ENCODE results near the gene DAPK1. TPM values are rescaled to one million over a fixed set of nuclear protein-coding genes. Genes with fewer than 3 reads are reported as not detected.

DAPK1 gene
- total and polyA plus RNA-seq, 2 donors (not counting 3 experiments of a cell fraction or from before 2014, with no cell fraction given) = 58.9 to 119 TPM

DNA sequence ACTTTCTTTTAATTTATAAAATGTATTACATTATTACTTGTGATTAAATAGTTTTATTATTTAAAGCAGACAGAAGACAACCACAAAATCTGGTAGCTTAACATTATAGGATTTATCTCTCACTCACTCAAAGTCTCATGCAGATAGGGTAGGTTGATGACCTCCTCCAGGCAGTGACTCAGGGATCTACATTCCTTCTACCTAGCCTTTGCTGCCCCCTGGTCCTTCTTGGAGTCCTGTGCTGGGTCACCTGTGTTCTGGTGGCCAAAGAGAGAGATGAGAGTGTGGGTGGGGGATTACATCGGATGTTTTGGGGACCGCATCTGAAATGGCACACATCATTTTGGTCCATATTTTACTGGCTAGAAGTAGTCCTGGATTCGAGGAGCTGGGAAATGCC lies 132.6 kb downstream of the DAPK1 start:
- no peak overlapping the region for H3K4me2 ChIP-seq (ENCODE audit: insufficient read depth, low read length)
- dilution Hi-C loops (cut with MboI; ENCODE audit: extremely low pct_ligation_motif_present, low sequenced_read_pairs) (no loop called here), intact Hi-C loops (cut with micrococcal nuclease) (no loop called here)
- no peak overlapping the region for H3K9ac ChIP-seq (replicated peaks; ENCODE audit: extremely low read depth, insufficient read depth, low read length)
- no peaks in the 10 kb centered on the region for H4K20me1 ChIP-seq (replicated peaks; ENCODE audit: control insufficient read depth, extremely low read depth, insufficient read depth, low read length)
- DNase-seq (ENCODE audit: low read depth, low spot score) (no peak), FAIRE-seq (no peak)
- H3K4me3 ChIP-seq (replicated peaks in 1 of 3; ENCODE audit: insufficient read depth in 1 of 3, low read depth in 1 of 3, low read length in 3 of 3) = no peak overlapping the region
- peaks cover 0 to 5% of the 10 kb centered on the region in 2 experiments for H3K36me3 ChIP-seq (ENCODE audit: control insufficient read depth in 2 of 2, extremely low read depth in 1 of 2, insufficient read depth in 2 of 2, low read length in 2 of 2)
- H3K9me1 ChIP-seq (replicated peaks; ENCODE audit: control insufficient read depth, extremely low read depth, insufficient read depth, low read length) = no peaks in the 10 kb centered on the region
- no peaks in the 10 kb centered on the region for H3K9me3 ChIP-seq (replicated peaks; ENCODE audit: control insufficient read depth, insufficient read depth, low read length)
- BruUV-seq (replicated peaks) = no TSS peak
- H3K4me1 ChIP-seq (ENCODE audit: control insufficient read depth, extremely low read depth, insufficient read depth, low read length) = no peaks in the 10 kb centered on the region
- TF ChIP-seq GATA2 (IDR thresholded peaks at IDR 0.05; ENCODE audit: insufficient read depth, insufficient read length, low read depth, low read length) (no peak), FOS (IDR thresholded peaks at IDR 0.05; ENCODE audit: borderline replicate concordance, insufficient read depth, low read length) (no peak)
- H3K27ac ChIP-seq (ENCODE audit: insufficient read depth, low read depth, low read length) = no peak overlapping the region
- no peak overlapping the region for H2AFZ ChIP-seq (ENCODE audit: low read depth, low read length)
- ChIA-PET POLR2A (no interaction called here), CTCF (no interaction called here)
- no peaks in the 10 kb centered on the region for H3K79me2 ChIP-seq (ENCODE audit: control insufficient read depth, insufficient read depth, low read length)
- no peaks in the 10 kb centered on the region for H3K27me3 ChIP-seq (ENCODE audit: control insufficient read depth in 2 of 2, insufficient read depth in 2 of 2, low read length in 2 of 2)

DNA sequence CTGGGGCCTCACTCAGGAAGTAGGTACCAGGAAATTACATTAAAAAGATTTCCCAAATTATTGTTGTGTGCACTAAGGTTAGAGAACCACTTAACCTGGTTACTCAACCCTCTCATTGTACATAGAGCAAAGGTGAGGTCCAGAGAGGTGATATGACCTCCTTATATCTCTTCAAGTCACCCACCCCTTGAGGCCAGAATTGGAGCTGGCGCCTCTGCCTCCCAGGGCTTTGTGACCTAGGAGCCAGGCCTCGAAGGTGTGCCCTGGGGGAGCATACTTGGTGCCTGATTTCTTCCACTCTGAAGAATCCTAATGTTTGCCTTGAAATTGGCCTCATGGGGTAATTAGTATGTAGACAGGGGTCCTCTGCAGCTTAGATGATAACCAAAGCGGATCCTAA lies 133.2 kb downstream of the DAPK1 start:
- FAIRE-seq = no peak

More for the DNA sequence above, 133.2 kb downstream of the DAPK1 start:
- Histone ChIP-seq H3K4me3 (replicated peaks in 1 of 3; ENCODE audit: insufficient read depth in 1 of 3, low read depth in 1 of 3, low read length in 3 of 3) (no peak overlapping the region), H3K9me3 (replicated peaks; ENCODE audit: control insufficient read depth, insufficient read depth, low read length) (no peaks in the 10 kb centered on the region), H3K9me1 (replicated peaks; ENCODE audit: control insufficient read depth, extremely low read depth, insufficient read depth, low read length) (no peaks in the 10 kb centered on the region), H3K27me3 (ENCODE audit: control insufficient read depth in 2 of 2, insufficient read depth in 2 of 2, low read length in 2 of 2) (no peaks in the 10 kb centered on the region), H3K27ac (ENCODE audit: insufficient read depth, low read depth, low read length) (no peak overlapping the region), H3K9ac (replicated peaks; ENCODE audit: extremely low read depth, insufficient read depth, low read length) (no peak overlapping the region), H3K4me1 (ENCODE audit: control insufficient read depth, extremely low read depth, insufficient read depth, low read length) (no peaks in the 10 kb centered on the region), H2AFZ (ENCODE audit: low read depth, low read length) (no peak overlapping the region), H3K36me3 (ENCODE audit: control insufficient read depth in 2 of 2, extremely low read depth in 1 of 2, insufficient read depth in 2 of 2, low read length in 2 of 2) (peaks cover 0 to 5% of the 10 kb centered on the region in 2 experiments), H3K79me2 (ENCODE audit: control insufficient read depth, insufficient read depth, low read length) (no peaks in the 10 kb centered on the region), H4K20me1 (replicated peaks; ENCODE audit: control insufficient read depth, extremely low read depth, insufficient read depth, low read length) (no peaks in the 10 kb centered on the region), H3K4me2 (ENCODE audit: insufficient read depth, low read length) (no peak overlapping the region)
- no peak for TF ChIP-seq JUN (IDR thresholded peaks at IDR 0.05; ENCODE audit: borderline replicate concordance, insufficient read depth, insufficient read length, low read depth)
- no peak for TF ChIP-seq GATA2 (IDR thresholded peaks at IDR 0.05; ENCODE audit: insufficient read depth, insufficient read length, low read depth, low read length)
- TF ChIP-seq, protein P1, sequence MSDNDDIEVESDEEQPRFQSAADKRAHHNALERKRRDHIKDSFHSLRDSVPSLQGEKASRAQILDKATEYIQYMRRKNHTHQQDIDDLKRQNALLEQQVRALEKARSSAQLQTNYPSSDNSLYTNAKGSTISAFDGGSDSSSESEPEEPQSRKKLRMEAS (IDR thresholded peaks at IDR 0.05; ENCODE audit: insufficient read depth, insufficient read length) = no peak
- no peak for TF ChIP-seq FOS (IDR thresholded peaks at IDR 0.05; ENCODE audit: borderline replicate concordance, insufficient read depth, low read length)
- TF ChIP-seq POLR2AphosphoS5 (IDR thresholded peaks at IDR 0.05; ENCODE audit: insufficient read depth, low read depth, low read length) = no peak
- TF ChIP-seq EZH2 (IDR thresholded peaks at IDR 0.05; ENCODE audit: borderline replicate concordance, low read depth, low read length, severe bottlenecking) = no peak
- no peak for TF ChIP-seq POLR2A (IDR thresholded peaks at IDR 0.05; ENCODE audit: low read depth, low read length)
- no peak for TF ChIP-seq MYC (IDR thresholded peaks at IDR 0.05; ENCODE audit: low read depth, low read length)
- TF ChIP-seq, protein P2, sequence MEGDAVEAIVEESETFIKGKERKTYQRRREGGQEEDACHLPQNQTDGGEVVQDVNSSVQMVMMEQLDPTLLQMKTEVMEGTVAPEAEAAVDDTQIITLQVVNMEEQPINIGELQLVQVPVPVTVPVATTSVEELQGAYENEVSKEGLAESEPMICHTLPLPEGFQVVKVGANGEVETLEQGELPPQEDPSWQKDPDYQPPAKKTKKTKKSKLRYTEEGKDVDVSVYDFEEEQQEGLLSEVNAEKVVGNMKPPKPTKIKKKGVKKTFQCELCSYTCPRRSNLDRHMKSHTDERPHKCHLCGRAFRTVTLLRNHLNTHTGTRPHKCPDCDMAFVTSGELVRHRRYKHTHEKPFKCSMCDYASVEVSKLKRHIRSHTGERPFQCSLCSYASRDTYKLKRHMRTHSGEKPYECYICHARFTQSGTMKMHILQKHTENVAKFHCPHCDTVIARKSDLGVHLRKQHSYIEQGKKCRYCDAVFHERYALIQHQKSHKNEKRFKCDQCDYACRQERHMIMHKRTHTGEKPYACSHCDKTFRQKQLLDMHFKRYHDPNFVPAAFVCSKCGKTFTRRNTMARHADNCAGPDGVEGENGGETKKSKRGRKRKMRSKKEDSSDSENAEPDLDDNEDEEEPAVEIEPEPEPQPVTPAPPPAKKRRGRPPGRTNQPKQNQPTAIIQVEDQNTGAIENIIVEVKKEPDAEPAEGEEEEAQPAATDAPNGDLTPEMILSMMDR (IDR thresholded peaks at IDR 0.05; ENCODE audit: extremely low read depth in 1 of 2, insufficient read depth in 1 of 2, low read depth in 1 of 2, low read length in 2 of 2) = no peak
- ChIA-PET POLR2A (no interaction called here), CTCF (no interaction called here)
- no TSS peak for BruUV-seq (replicated peaks)
- no peak for DNase-seq (ENCODE audit: low read depth, low spot score)
- intact Hi-C loops (cut with micrococcal nuclease) = no loop called here
- dilution Hi-C loops (cut with MboI; ENCODE audit: extremely low pct_ligation_motif_present, low sequenced_read_pairs) = no loop called here
